ENCODE data around the gene ZNF428.

The ZNF428 gene

DNA sequence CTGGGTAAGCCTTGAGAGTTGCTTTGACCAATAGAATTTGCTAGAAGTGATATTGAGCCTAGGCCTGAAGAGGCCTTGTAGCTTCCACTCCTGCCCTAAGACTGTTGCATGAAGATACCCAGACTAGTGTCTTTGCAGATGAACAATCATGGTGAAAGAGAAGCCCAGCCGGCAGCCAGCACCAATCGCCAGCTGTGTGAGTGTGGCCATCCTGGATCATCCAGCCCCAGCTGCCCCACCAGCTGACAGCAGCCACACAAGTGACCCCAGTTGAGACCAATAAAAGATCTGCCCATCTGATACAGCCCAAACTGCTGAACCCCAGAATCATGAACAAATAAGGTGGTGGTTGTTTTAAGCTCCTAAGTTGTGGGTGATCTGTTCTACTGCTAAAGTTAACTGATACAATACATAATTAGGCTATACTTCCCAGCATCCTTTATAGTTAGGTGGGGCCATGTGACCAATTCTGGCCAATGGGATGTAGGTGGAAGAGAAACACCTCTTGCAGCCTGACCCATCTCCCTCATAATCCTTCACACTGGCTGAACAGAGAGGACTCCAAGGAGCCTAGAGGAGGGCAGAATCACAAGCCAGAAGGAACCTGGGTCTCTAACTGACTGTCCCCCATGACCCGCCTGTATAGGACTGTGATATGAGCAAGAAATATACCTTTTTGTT is 9.4 kb upstream of the ZNF428 start:
- Histone ChIP-seq H3K36me3 (ENCODE audit: control insufficient read depth, insufficient read depth, low read length, severe bottlenecking) (no peaks in the 10 kb centered on the region), H3K4me1 (ENCODE audit: control insufficient read depth, insufficient read depth, low read length) (no peaks in the 10 kb centered on the region), H3K9ac (ENCODE audit: low read length) (no peak overlapping the region), H3K27me3 (replicated peaks; ENCODE audit: control insufficient read depth, insufficient read depth, low read length) (peaks cover 12% of the 10 kb centered on the region), H3K4me3 (ENCODE audit: low read length) (no peak overlapping the region), H3K9me3 (ENCODE audit: control insufficient read depth, low read length) (no peaks in the 10 kb centered on the region)
- no peak for DNase-seq (ENCODE audit: low read depth)

DNA sequence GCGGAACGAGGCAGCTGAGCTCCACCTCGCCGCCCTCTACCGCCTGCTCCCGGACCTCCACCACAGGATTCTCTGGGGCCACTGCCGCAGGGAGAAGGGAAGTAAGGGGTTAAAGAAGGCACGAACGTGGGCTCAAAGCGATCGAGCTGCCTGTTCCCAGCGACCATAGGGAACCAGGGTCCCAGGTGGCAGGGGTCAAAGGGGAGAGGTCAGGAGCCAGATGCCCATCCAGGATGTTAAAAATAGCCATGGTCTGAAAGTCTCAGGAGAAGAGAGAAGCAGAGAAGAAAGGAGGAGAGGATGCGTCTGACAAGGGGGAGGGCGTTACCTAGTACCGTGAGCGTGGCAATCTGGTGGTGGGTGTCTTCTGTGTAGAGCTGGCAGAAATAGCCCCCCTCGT is 7.4 kb upstream of the ZNF428 start:
- no peak overlapping the region for H3K9ac ChIP-seq (ENCODE audit: low read length)
- peaks cover 12% of the 10 kb centered on the region for H3K27me3 ChIP-seq (replicated peaks; ENCODE audit: control insufficient read depth, insufficient read depth, low read length)
- H3K4me3 ChIP-seq (ENCODE audit: low read length), result no peak overlapping the region
- DNase-seq (ENCODE audit: low read depth), result no peak
- no peaks in the 10 kb centered on the region for H3K4me1 ChIP-seq (ENCODE audit: control insufficient read depth, insufficient read depth, low read length)
- no peaks in the 10 kb centered on the region for H3K36me3 ChIP-seq (ENCODE audit: control insufficient read depth, insufficient read depth, low read length, severe bottlenecking)
- H3K9me3 ChIP-seq (ENCODE audit: control insufficient read depth, low read length), result no peaks in the 10 kb centered on the region

DNA sequence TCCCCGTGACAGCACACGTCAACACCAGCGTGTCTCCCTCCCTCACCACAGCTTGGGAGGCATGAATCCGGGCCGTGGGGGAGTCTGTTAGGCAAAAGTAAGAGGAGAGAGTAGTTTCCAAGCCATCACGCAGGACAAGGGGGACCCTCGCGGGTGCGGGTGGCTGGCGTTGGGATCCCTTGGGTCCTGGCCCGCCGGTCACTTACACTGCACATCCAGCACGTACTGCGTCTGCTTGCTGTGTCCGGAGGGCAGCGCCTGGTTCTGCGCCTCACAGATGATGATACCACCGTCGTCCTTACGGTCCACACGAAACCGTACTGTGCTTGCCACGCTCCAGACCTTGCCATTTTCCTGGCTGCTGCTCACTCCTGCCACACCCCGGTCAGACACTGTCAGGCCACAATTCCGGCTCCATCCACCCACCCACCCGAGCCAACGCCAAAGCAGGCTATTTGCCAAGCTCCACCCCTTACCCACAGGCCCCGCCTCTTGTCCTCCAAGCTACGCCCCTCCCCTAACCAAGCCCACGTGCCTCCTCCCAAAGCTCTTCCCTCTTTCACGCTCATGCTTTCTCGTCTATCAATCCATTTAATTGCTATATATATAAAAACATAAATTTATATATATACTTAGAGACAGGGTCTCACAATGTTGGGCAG is 6.6 kb upstream of the ZNF428 start:
- Histone ChIP-seq H3K27me3 (replicated peaks; ENCODE audit: control insufficient read depth, insufficient read depth, low read length) (peaks cover 12% of the 10 kb centered on the region), H3K9me3 (ENCODE audit: control insufficient read depth, low read length) (no peaks in the 10 kb centered on the region), H3K4me3 (ENCODE audit: low read length) (no peak overlapping the region), H3K4me1 (ENCODE audit: control insufficient read depth, insufficient read depth, low read length) (no peaks in the 10 kb centered on the region), H3K9ac (ENCODE audit: low read length) (no peak overlapping the region), H3K36me3 (ENCODE audit: control insufficient read depth, insufficient read depth, low read length, severe bottlenecking) (no peaks in the 10 kb centered on the region)
- DNase-seq (ENCODE audit: low read depth), result no peak

DNA sequence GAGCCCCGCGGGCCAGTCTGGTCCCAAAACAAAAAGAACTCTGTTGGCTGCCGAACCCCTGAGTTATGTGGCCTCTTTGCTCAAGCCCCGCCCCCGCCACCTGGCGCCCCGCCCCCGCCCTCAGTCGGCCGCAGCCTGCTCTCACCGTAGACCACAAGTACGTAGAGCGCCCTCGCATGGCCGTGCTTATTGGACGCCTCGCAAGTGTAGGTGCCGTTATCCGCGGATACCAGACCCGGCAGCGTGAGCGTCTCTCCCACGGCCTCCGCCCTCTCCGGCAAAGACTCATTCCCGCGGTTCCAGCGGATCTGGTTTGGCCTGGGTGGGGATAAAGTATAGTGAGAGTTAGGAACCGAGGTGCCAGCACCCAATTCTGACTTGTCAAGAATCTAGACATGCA is 5.5 kb upstream of the ZNF428 start:
- no peak overlapping the region for H3K4me3 ChIP-seq (ENCODE audit: low read length)
- H3K27me3 ChIP-seq (replicated peaks; ENCODE audit: control insufficient read depth, insufficient read depth, low read length), result peaks cover 12% of the 10 kb centered on the region
- DNase-seq (ENCODE audit: low read depth), result no peak
- H3K4me1 ChIP-seq (ENCODE audit: control insufficient read depth, insufficient read depth, low read length), result peaks cover 5% of the 10 kb centered on the region
- H3K9ac ChIP-seq (ENCODE audit: low read length), result no peak overlapping the region
- no peaks in the 10 kb centered on the region for H3K36me3 ChIP-seq (ENCODE audit: control insufficient read depth, insufficient read depth, low read length, severe bottlenecking)
- no peaks in the 10 kb centered on the region for H3K9me3 ChIP-seq (ENCODE audit: control insufficient read depth, low read length)

DNA sequence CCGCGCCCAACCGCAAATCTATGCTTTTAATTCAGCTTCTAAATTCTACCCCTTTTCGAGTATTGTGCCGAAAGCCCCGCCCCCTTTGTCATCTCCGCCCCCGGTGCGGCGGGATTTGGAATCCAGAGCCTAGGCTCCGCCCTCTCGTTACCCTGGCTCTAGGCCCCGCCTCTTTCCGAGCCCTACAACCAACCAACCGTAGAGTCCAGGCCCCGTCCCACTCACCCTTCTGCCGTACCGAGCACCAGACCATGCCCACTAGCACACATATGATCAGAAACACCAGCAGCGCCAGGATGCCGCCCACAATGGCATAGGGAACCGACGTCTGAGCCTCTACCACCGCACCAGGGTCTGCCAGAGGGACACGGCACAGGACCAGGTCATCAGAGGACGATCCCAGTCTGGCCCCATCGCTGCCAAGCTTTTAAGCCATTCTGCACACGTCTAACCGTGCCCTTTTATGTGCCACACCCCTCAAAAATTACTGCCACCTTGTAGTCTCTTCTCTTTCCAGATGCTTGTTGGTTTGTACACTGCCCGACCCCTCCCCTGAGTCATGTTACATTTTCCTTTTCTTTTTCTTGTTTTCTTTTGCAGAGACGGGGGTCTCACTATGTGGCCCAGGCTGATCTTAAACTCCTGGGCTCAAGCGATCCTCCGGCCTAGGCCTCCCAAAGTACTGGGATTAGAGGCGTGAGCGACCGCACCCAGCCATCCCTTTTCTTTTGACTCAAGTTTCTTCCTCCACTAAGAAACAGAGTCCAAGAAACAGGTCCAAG is 4.7 kb upstream of the ZNF428 start:
- H3K36me3 ChIP-seq (ENCODE audit: control insufficient read depth, insufficient read depth, low read length, severe bottlenecking), result no peaks in the 10 kb centered on the region

DNA sequence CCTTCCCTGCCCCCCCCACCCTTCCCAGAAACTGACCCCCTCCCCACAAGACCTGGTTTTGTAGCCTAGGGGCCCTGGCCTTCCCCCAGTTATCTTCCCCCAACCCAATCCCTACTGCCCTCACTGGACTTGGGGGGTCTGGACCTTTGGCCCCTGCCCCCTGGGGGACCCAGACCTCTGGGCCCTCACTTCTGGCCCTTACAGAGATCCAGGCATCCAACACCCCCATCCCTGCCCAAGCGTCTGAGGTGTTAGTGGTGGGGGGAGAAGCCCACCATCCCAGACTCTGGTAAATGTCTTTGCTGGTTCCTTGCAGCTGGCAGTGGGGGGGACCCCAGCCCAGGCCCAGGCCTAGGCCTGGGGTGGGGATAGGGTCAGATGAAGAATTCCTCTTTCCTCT is 3.5 kb upstream of the ZNF428 start:
- peaks cover 12% of the 10 kb centered on the region for H3K27me3 ChIP-seq (replicated peaks; ENCODE audit: control insufficient read depth, insufficient read depth, low read length)
- DNase-seq (ENCODE audit: low read depth), result no peak
- no peaks in the 10 kb centered on the region for H3K9me3 ChIP-seq (ENCODE audit: control insufficient read depth, low read length)
- no peak overlapping the region for H3K9ac ChIP-seq (ENCODE audit: low read length)
- no peaks in the 10 kb centered on the region for H3K36me3 ChIP-seq (ENCODE audit: control insufficient read depth, insufficient read depth, low read length, severe bottlenecking)
- peaks cover 14% of the 10 kb centered on the region for H3K4me1 ChIP-seq (ENCODE audit: control insufficient read depth, insufficient read depth, low read length)
- no peak overlapping the region for H3K4me3 ChIP-seq (ENCODE audit: low read length)

More for the DNA sequence above, 4.7 kb upstream of the ZNF428 start:
- Histone ChIP-seq H3K27me3 (replicated peaks; ENCODE audit: control insufficient read depth, insufficient read depth, low read length) (peaks cover 12% of the 10 kb centered on the region), H3K9ac (ENCODE audit: low read length) (no peak overlapping the region), H3K9me3 (ENCODE audit: control insufficient read depth, low read length) (no peaks in the 10 kb centered on the region), H3K4me1 (ENCODE audit: control insufficient read depth, insufficient read depth, low read length) (peaks cover 6% of the 10 kb centered on the region), H3K4me3 (ENCODE audit: low read length) (no peak overlapping the region)
- no peak for DNase-seq (ENCODE audit: low read depth)

DNA sequence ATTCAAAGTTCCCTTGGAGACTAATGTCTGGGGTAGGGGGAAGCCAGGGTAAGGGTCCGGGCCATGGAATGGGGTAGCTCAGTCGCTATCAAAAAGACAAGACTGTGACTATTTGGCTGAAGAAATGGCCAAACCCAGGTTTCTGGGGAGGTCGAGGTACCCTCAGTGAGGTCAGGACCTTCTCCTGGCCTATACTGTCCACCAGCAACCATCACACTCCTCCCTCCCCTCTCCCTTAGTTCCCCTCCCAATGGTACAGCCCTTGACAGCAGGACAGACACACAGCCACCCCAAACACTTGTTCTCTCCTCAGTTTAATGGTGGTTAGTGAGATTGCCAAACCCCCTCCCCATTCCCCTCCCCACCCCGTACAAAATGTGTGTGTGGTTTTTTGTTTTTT is 2.6 kb upstream of the ZNF428 start:
- no peak for DNase-seq (ENCODE audit: low read depth)
- Histone ChIP-seq H3K4me1 (ENCODE audit: control insufficient read depth, insufficient read depth, low read length) (peaks cover 14% of the 10 kb centered on the region), H3K9me3 (ENCODE audit: control insufficient read depth, low read length) (no peaks in the 10 kb centered on the region), H3K36me3 (ENCODE audit: control insufficient read depth, insufficient read depth, low read length, severe bottlenecking) (no peaks in the 10 kb centered on the region), H3K27me3 (replicated peaks; ENCODE audit: control insufficient read depth, insufficient read depth, low read length) (peaks cover 9% of the 10 kb centered on the region), H3K9ac (ENCODE audit: low read length) (no peak overlapping the region), H3K4me3 (ENCODE audit: low read length) (no peak overlapping the region)

DNA sequence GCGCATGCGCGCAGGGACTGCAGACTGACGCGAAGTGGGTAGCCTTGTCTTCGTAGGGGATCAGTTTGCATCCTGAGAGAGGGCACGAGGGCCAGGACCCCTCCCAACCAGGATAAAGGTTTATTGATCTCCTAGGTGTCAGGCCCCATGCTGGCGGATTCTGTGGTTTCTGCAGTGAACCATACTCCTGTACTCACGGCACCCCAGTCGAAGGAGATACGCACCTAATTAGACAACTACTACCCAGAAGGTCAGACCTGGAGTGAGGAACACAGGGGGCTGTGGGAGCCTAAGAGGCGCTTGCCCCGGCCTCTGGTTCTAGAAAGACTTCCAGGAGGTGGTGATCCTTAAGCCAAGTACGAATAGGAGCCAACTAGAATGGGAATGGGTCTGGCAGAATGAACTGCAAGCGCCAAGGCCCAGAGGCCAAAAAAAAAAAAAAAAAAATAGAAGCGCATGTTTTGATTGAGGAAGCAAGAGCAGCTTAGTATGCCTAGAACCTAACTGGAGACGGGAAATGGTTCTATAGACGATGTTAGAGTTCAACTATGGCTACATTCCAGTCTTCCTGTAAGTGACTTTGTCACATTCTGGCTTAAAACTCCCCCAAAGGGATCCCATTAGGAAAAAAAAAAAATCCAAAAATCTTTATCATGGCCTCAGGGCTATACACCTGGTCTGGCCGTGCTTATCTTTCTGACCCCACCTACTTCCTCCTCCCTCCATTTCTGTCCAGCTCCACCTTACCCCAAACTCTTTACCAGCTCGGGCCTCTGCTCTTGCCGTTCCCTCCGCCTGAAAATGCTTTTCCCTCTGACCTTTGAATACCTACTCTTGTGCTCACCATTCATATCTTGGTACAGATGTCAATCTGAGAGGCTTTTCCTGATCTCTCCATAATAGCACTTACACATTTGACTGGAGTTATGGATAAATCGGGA is 902 bp upstream of the ZNF428 start:
- peak overlapping the region; percentile 94 for H3K4me3 ChIP-seq (ENCODE audit: low read length)
- no peak for DNase-seq (ENCODE audit: low read depth)
- H3K36me3 ChIP-seq (ENCODE audit: control insufficient read depth, insufficient read depth, low read length, severe bottlenecking), result no peaks in the 10 kb centered on the region
- no peaks in the 10 kb centered on the region for H3K27me3 ChIP-seq (replicated peaks; ENCODE audit: control insufficient read depth, insufficient read depth, low read length)
- peak overlapping the region; percentile 88 for H3K9ac ChIP-seq (ENCODE audit: low read length)
- no peaks in the 10 kb centered on the region for H3K9me3 ChIP-seq (ENCODE audit: control insufficient read depth, low read length)
- peaks cover 14% of the 10 kb centered on the region for H3K4me1 ChIP-seq (ENCODE audit: control insufficient read depth, insufficient read depth, low read length)

DNA sequence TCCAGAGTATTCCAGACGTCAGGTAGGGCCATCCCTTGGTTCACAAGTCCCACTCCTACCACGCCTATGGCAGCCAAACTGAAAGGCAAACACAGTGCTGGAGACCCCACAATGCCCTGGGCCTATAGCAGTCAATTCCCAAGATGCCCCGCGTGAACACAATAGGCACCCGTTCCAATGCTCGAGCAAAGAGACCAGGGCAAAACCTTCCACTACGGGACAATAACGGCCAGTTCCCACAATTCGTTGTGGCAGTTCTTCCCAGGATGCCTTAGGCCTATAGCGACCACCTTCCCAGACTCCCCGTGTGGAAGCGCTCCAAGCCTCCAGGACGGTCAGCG is 538 bp downstream of the ZNF428 start:
- H3K27me3 ChIP-seq (replicated peaks; ENCODE audit: control insufficient read depth, insufficient read depth, low read length), result no peaks in the 10 kb centered on the region
- peaks cover under 1% of the 10 kb centered on the region for H3K36me3 ChIP-seq (ENCODE audit: control insufficient read depth, insufficient read depth, low read length, severe bottlenecking)
- H3K9me3 ChIP-seq (ENCODE audit: control insufficient read depth, low read length), result no peaks in the 10 kb centered on the region
- peak overlapping the region; percentile 88 for H3K9ac ChIP-seq (ENCODE audit: low read length)
- peaks cover 14% of the 10 kb centered on the region for H3K4me1 ChIP-seq (ENCODE audit: control insufficient read depth, insufficient read depth, low read length)
- no peak for DNase-seq (ENCODE audit: low read depth)
- peak overlapping the region; percentile 94 for H3K4me3 ChIP-seq (ENCODE audit: low read length)

DNA sequence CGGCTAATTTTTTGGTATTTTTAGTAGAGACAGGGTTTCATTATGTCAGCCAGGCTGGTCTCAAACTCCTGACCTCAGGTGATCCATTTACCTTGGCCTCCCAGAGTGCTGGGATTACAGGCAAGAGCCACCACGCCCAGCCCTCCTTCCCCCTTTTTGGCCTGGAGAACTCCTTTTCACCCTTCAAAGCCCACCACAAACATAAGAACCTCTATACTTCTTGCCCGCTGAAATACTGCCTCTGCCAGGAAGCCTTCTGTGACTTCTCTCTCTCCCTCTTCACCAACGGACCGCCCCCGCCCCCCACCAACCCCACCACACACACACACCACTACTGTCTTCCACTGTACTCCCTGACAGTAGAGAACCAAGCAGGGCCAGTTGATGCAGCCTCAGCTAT is 2.5 kb downstream of the ZNF428 start:
- peaks cover 19% of the 10 kb centered on the region for H3K36me3 ChIP-seq (ENCODE audit: control insufficient read depth, insufficient read depth, low read length, severe bottlenecking)
- H3K4me3 ChIP-seq (ENCODE audit: low read length), result no peak overlapping the region
- H3K27me3 ChIP-seq (replicated peaks; ENCODE audit: control insufficient read depth, insufficient read depth, low read length), result no peaks in the 10 kb centered on the region
- no peak for DNase-seq (ENCODE audit: low read depth)
- H3K4me1 ChIP-seq (ENCODE audit: control insufficient read depth, insufficient read depth, low read length), result peaks cover 14% of the 10 kb centered on the region
- H3K9ac ChIP-seq (ENCODE audit: low read length), result no peak overlapping the region
- no peaks in the 10 kb centered on the region for H3K9me3 ChIP-seq (ENCODE audit: control insufficient read depth, low read length)

DNA sequence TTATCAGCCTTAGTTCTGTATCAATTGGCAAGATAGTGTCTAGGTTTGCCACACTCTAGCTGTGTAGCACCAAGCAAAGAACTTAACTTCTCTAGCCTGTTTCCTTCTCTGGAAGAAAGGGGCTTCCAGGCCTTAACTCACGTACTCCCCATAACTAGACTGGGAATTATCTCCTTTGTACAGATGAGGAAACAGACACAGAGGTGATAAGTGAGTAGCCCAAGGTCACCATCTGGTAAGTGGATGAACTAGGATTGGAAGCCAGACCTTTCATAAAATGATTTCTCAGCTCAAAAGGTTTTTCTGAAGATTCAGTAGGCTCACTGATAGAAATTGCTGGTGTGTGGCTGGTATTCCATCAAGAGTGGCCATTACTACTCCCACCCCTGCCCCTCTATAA is 3.1 kb downstream of the ZNF428 start:
- Histone ChIP-seq H3K36me3 (ENCODE audit: control insufficient read depth, insufficient read depth, low read length, severe bottlenecking) (peaks cover 21% of the 10 kb centered on the region), H3K4me3 (ENCODE audit: low read length) (no peak overlapping the region), H3K9ac (ENCODE audit: low read length) (no peak overlapping the region), H3K27me3 (replicated peaks; ENCODE audit: control insufficient read depth, insufficient read depth, low read length) (no peaks in the 10 kb centered on the region), H3K4me1 (ENCODE audit: control insufficient read depth, insufficient read depth, low read length) (peaks cover 14% of the 10 kb centered on the region), H3K9me3 (ENCODE audit: control insufficient read depth, low read length) (no peaks in the 10 kb centered on the region)
- DNase-seq (ENCODE audit: low read depth), result no peak

All from adipocyte (in vitro differentiated cells).